Psoas muscle (tissue), 8 donors: ENCODE results near the gene GPR62. TPM values are rescaled to one million over a fixed set of nuclear protein-coding genes. Genes with fewer than 3 reads are reported as not detected.

Experiments used
- ATAC-seq, 4 donors: fragments of 200-7000 bp; cut with Tn5 transposase; one replicate each; pipeline ENCODE4 v1.9.1; 2020; ENCODE audit warnings: moderate library complexity in 3 of 4, mild to moderate bottlenecking in 2 of 4
- DNase-seq, 2 donors: peaks; one replicate each; pipeline ENCODE4 v3.0.0-alpha.2; 2020
- H3K27ac ChIP-seq: fragments of 200-600 bp; one replicate; pipeline ENCODE4 v1.8.0; 2022
- H3K27me3 ChIP-seq, 3 donors: fragments of 200-600 bp in 1 of 3; one replicate each; pipeline versions ENCODE4 v1.6.1 to v1.8.0; 2013 to 2022; ENCODE audit warnings: low read length in 2 of 3, mild to moderate bottlenecking in 2 of 3, moderate library complexity in 1 of 3; ENCODE audit not compliant: insufficient read depth in 3 of 3
- H3K36me3 ChIP-seq, 2 donors: fragments of 200-600 bp in 1 of 2; one replicate each; pipeline versions ENCODE4 v1.6.1 to v1.8.0; 2013 to 2022; ENCODE audit warnings: low read depth in 1 of 2, mild to moderate bottlenecking in 1 of 2, moderate library complexity in 1 of 2; ENCODE audit not compliant: insufficient read depth in 1 of 2
- H3K4me1 ChIP-seq: fragments of 200-600 bp; one replicate; pipeline ENCODE4 v1.8.0; 2022
- H3K4me3 ChIP-seq: fragments of 200-600 bp; one replicate; pipeline ENCODE4 v1.8.0; 2022; ENCODE audit warnings: mild to moderate bottlenecking
- H3K9me3 ChIP-seq: fragments of 200-600 bp; one replicate; pipeline ENCODE4 v1.8.0; 2022
- WGBS, 3 donors: extraction: QIAGEN DNeasy Blood & Tissue Kit; methylation state at CpG; one replicate each; pipeline versions ENCODE4 v1.1.6 to v1.1.7; 2013; 5-methylcytosine and 5-hydroxymethylcytosine counted together
- intact Hi-C, 2 donors: fragments of 100-400 bp; cut with DNase I; formaldehyde crosslinking; loops; one replicate each; pipeline versions ENCODE4 v1.11.0 to v1.14.2; 2022
- polyA plus RNA-seq, 3 donors: library from polyadenylated mRNA; stranded (reverse); fragments of 200-250 nt; gene quantifications; one replicate each; pipeline ENCODE4 v1.2.3, GENCODE V29; 2013
- total RNA-seq, 4 donors: library from RNA; stranded (reverse); fragmentation: NEBNext Ultra II Directional in 2 of 4; extraction: Animal tissue kit (Norgen Biotek cat#: 25700) in 2 of 4; gene quantifications; one replicate each; pipeline versions ENCODE4 v1.2.1 to v1.2.4, GENCODE V29; 2021 to 2023
- TF ChIP-seq, protein P1 (sequence below): fragments of 200-600 bp; IDR thresholded peaks from one replicate; pipeline ENCODE4 v1.8.0; 2022; ENCODE audit warnings: antibody characterized with exemption
- donor health status: healthy with polysubstance abuse.
- donor health status: DM: no; HTN: no; CAD: no; lungs with moderate emphysema.
- donor health status: Bipolar disorder and iron deficiency.
- donor health status: healthy.
- donor health status: DM: yes; HTN: yes; CAD: no.
- donor health status: DM: no; HTN: no; CAD: no.
- donor health status: DM: no; HTN: no; CAD: no.
- donor health status: DM: yes; HTN: yes; CAD: no.

GPR62 gene
- total and polyA plus RNA-seq, 7 donors = 0.04 to 0.93 (median 0.20) TPM

DNA sequence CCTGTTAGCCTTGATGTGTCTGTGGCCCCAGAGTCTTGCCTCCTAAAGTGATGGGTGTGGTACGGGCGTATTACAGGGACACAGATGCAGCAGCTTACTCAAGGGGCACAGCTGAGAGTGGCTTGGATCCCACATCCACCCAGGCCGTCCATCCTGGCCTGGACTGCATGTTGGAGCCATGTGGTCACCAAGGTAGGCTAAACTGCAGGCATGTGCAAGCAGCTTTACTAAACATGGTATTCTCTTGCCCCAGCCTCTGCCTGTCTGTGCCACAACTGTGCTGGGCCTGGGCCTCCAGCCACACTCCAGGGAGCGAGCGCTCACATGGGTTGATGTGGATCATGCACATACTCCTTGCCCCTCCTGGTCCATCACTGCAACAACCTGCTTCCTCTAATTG lies 6.1 kb upstream of the GPR62 start:
- no peaks in the 10 kb centered on the region for H3K27me3 ChIP-seq
- H3K36me3 ChIP-seq = peaks cover 0 to 55% of the 10 kb centered on the region in 2 donors
- DNase-seq (peak in 1 of 2 donors; percentile 35), ATAC-seq (no peak)
- no peaks in the 10 kb centered on the region for H3K9me3 ChIP-seq
- H3K4me1 ChIP-seq = no peaks in the 10 kb centered on the region
- WGBS, 3 donors = 77 to 92% (median 90%) methylated on average over 5 of the region's 5 CpGs
- TF ChIP-seq, protein P1, sequence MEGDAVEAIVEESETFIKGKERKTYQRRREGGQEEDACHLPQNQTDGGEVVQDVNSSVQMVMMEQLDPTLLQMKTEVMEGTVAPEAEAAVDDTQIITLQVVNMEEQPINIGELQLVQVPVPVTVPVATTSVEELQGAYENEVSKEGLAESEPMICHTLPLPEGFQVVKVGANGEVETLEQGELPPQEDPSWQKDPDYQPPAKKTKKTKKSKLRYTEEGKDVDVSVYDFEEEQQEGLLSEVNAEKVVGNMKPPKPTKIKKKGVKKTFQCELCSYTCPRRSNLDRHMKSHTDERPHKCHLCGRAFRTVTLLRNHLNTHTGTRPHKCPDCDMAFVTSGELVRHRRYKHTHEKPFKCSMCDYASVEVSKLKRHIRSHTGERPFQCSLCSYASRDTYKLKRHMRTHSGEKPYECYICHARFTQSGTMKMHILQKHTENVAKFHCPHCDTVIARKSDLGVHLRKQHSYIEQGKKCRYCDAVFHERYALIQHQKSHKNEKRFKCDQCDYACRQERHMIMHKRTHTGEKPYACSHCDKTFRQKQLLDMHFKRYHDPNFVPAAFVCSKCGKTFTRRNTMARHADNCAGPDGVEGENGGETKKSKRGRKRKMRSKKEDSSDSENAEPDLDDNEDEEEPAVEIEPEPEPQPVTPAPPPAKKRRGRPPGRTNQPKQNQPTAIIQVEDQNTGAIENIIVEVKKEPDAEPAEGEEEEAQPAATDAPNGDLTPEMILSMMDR = no peak
- no peak overlapping the region for H3K4me3 ChIP-seq
- no peak overlapping the region for H3K27ac ChIP-seq
- intact Hi-C loops = no loop called here

- DNase-seq (no peak), ATAC-seq (no peak)
- peaks cover 0 to 38% of the 10 kb centered on the region in 2 donors for H3K36me3 ChIP-seq
- 90 to 98% (median 92%) methylated on average over 2 of the region's 2 CpGs for whole genome bisulfite sequencing, 3 donors
- H3K27me3 ChIP-seq = no peaks in the 10 kb centered on the region
- no peak overlapping the region for H3K4me3 ChIP-seq
- TF ChIP-seq, protein P1 = no peak
- H3K4me1 ChIP-seq = peaks cover 7% of the 10 kb centered on the region
- intact Hi-C loops = no loop called here
- H3K9me3 ChIP-seq = no peaks in the 10 kb centered on the region
- H3K27ac ChIP-seq = no peak overlapping the region
These were observed 4.3 kb upstream of the GPR62 start for GRCh38 chr3:51950899-51951298.

DNA sequence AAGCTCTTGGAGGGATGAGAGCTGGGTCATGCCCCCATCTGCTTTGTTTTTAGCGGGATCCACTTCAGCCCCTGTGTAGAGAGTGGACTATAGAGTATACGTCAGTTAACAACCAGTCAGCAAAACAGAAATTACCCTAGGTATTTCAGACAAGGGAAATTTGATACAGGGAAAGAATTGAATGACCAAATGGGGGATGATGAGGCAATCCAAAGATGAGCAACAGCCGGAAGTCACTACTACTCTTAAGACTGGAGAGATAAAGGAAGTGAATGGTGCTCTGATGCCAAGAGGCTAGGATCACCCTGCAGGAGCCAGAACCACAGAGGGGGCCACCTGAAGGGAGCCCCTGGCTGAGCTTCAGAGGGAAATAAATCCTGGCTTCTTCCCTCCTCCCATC lies 1.7 kb upstream of the GPR62 start:
- no peaks in the 10 kb centered on the region for H3K9me3 ChIP-seq
- TF ChIP-seq, protein P1 = no peak
- peaks cover 0 to 36% of the 10 kb centered on the region in 2 donors for H3K36me3 ChIP-seq
- WGBS, 3 donors = 54 to 74% (median 57%) methylated on average over 3 of the region's 3 CpGs
- no peaks in the 10 kb centered on the region for H3K27me3 ChIP-seq
- intact Hi-C loops = no loop called here
- H3K27ac ChIP-seq = no peak overlapping the region
- peaks cover 16% of the 10 kb centered on the region for H3K4me1 ChIP-seq
- no peak overlapping the region for H3K4me3 ChIP-seq
- DNase-seq (no peak), ATAC-seq (no peak)

DNA sequence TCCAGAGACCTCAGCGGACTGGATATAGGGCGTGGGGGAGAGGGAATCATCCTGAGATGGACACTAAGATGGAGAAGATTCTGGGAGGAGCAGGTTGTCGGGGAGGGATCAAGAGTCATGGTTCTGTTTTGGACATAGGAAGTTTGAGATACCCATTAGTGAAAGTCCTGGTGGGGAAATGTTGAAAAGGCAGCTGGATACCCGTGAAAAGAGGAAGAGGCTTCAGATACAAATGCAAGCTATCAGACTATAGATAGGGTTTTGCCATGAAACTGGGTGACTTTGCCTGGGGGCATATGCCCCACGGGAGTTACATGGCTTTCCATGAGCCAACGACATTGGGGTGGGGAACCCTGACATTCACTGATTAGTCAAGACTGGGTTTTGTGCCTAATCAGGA lies 1.1 kb upstream of the GPR62 start:
- intact Hi-C loops = no loop called here
- TF ChIP-seq, protein P1 = no peak
- no peak for DNase-seq

GRCh38 chr3:51954713-51955112 lies 468 bp upstream of the GPR62 start:
- H3K36me3 ChIP-seq = peaks cover 0 to 36% of the 10 kb centered on the region in 2 donors
- peaks cover 16% of the 10 kb centered on the region for H3K4me1 ChIP-seq
- 86 to 100% (median 90%) methylated on average over 1 of the region's 1 CpG for WGBS, 3 donors
- H3K4me3 ChIP-seq = no peak overlapping the region
- intact Hi-C loops = no loop called here
- H3K9me3 ChIP-seq = no peaks in the 10 kb centered on the region
- no peaks in the 10 kb centered on the region for H3K27me3 ChIP-seq
- DNase-seq (no peak), ATAC-seq (no peak)
- TF ChIP-seq, protein P1 = no peak
- H3K27ac ChIP-seq = no peak overlapping the region

More for the DNA sequence above, 1.1 kb upstream of the GPR62 start:
- no peaks in the 10 kb centered on the region for H3K9me3 ChIP-seq
- H3K27ac ChIP-seq = no peak overlapping the region
- no peak overlapping the region for H3K4me3 ChIP-seq
- H3K36me3 ChIP-seq = peaks cover 0 to 36% of the 10 kb centered on the region in 2 donors
- H3K27me3 ChIP-seq = no peaks in the 10 kb centered on the region
- peaks cover 16% of the 10 kb centered on the region for H3K4me1 ChIP-seq
- whole genome bisulfite sequencing, 3 donors = 72 to 79% (median 78%) methylated on average over 6 of the region's 6 CpGs
- ATAC-seq = no peak
